K562 (cell line): ENCODE data around the gene MYCBP2. TPM values are rescaled to one million over a fixed set of nuclear protein-coding genes. Genes with fewer than 3 reads are reported as not detected.

ENCODE experiments used
- ATAC-seq: fragments of 200-7000 bp; cut with Tn5 transposase; 3 replicates; pipeline ENCODE4 v1.9.1; 2020; ENCODE audit warnings: moderate library complexity
- BruUV-seq: library from RNA; stranded (reverse); fragments of 400-500 nt; replicated peaks from 2 replicates; lab custom pipeline; 2021; lab: Mats Ljungman, UMichigan
- CTCF ChIA-PET: fragments of 300-600 bp; formaldehyde crosslinking; extraction: SDS; loops from one replicate; lab custom pipeline; 2021; ENCODE audit warnings: low intra/inter-chr PET ratio; lab: Yijun Ruan, JAX
- POLR2A ChIA-PET: fragments of 300-600, 350-650 bp; sonication (Branson Sonifier 250); formaldehyde crosslinking; extraction: SDS; loops from one replicate; lab custom pipeline; 2021; ENCODE audit warnings: antibody characterized with exemption, inconsistent platforms; lab: Yijun Ruan, JAX
- DNase-seq, 4 experiments: peaks; one replicate each; pipeline versions ENCODE4 v3.0.0 to v3.0.0-alpha.2; 2011 to 2018; ENCODE audit warnings: low spot score in 3 of 4, mixed read lengths in 3 of 4; ENCODE audit errors: extremely low read depth in 1 of 4
- FAIRE-seq: peaks from 2 replicates; lab custom pipeline; 2011; peaks lifted over from hg19 to GRCh38; lab: Jason Lieb, UNC
- H2AFZ ChIP-seq: 2 replicates; pipeline ENCODE4 v1.6.0; 2011; ENCODE audit warnings: low read depth, low read length, control low read depth, inconsistent platforms
- H3K27ac ChIP-seq: fragments of 200-600 bp; 3 replicates; pipeline ENCODE4 v1.8.0; 2011; ENCODE audit warnings: low read depth, mild to moderate bottlenecking, control low read depth, inconsistent platforms, low read length, moderate library complexity, mixed read lengths; ENCODE audit errors: extremely low read depth
- H3K27me3 ChIP-seq, 2 experiments: fragments of 300-600 bp in 1 of 2; 2 replicates in 1 of 2; 3 replicates in 1 of 2; pipeline versions ENCODE4 v1.6.0 to v1.8.0; 2011; ENCODE audit warnings: inconsistent platforms in 2 of 2, low read length in 2 of 2, mild to moderate bottlenecking in 1 of 2, mixed read lengths in 1 of 2, moderate library complexity in 1 of 2; ENCODE audit not compliant: control insufficient read depth in 2 of 2, insufficient read depth in 2 of 2
- H3K36me3 ChIP-seq: fragments of 300-600 bp; 3 replicates; pipeline ENCODE4 v1.8.0; 2011; ENCODE audit warnings: mild to moderate bottlenecking, low read length, inconsistent platforms; ENCODE audit not compliant: control insufficient read depth, insufficient read depth
- H3K4me1 ChIP-seq, 2 experiments: fragments of 200-600 bp in 1 of 2; replicated peaks in 1 of 2; 2 replicates in 1 of 2; 3 replicates in 1 of 2; pipeline versions ENCODE4 v1.5.1 to v1.8.0; 2011; ENCODE audit warnings: inconsistent platforms in 2 of 2, low read length in 2 of 2, mild to moderate bottlenecking in 1 of 2, mixed read lengths in 1 of 2, moderate library complexity in 1 of 2; ENCODE audit not compliant: control insufficient read depth in 2 of 2, insufficient read depth in 2 of 2
- H3K4me2 ChIP-seq: 2 replicates; pipeline ENCODE4 v1.6.1; 2011; ENCODE audit warnings: low read length, control low read depth, inconsistent platforms, mixed read lengths; ENCODE audit not compliant: insufficient read depth
- H3K4me3 ChIP-seq: fragments of 200-600 bp; sonication (generic), shearing (Covaris generic); 2 replicates; pipeline ENCODE4 v1.5.1; 2016; ENCODE audit warnings: control low read depth, inconsistent platforms
- H3K79me2 ChIP-seq: fragments of 200-600 bp; 3 replicates; pipeline ENCODE4 v1.8.0; 2011; ENCODE audit warnings: low read length, inconsistent platforms; ENCODE audit not compliant: control insufficient read depth, insufficient read depth
- H3K9ac ChIP-seq, 2 experiments: 2 replicates each; pipeline versions ENCODE4 v1.6.0 to v1.6.1; 2011; ENCODE audit warnings: low read depth in 2 of 2, low read length in 2 of 2, control low read depth in 1 of 2, inconsistent platforms in 1 of 2, mild to moderate bottlenecking in 1 of 2, mixed read lengths in 1 of 2; ENCODE audit not compliant: insufficient read depth in 1 of 2
- H3K9me1 ChIP-seq: one replicate; pipeline ENCODE4 v1.6.0; 2011; ENCODE audit warnings: inconsistent platforms, mild to moderate bottlenecking, low read length, moderate library complexity; ENCODE audit not compliant: control insufficient read depth, insufficient read depth
- H3K9me3 ChIP-seq: replicated peaks from 2 replicates; pipeline ENCODE4 v1.5.1; 2011; ENCODE audit warnings: low read depth, low read length, inconsistent platforms; ENCODE audit not compliant: control insufficient read depth, insufficient read depth
- H4K20me1 ChIP-seq: replicated peaks from 2 replicates; pipeline ENCODE4 v1.6.1; 2011; ENCODE audit warnings: low read length, inconsistent platforms, mixed read lengths; ENCODE audit not compliant: control insufficient read depth, insufficient read depth
- C11orf30 ChIP-seq: fragments of 450-650 bp; IDR thresholded peaks from 2 replicates; pipeline ENCODE4 v1.6.1; 2016; ENCODE audit warnings: low read depth, mild to moderate bottlenecking
- CREBBP ChIP-seq: IDR thresholded peaks from one replicate; pipeline ENCODE4 v1.6.1; 2012; ENCODE audit warnings: low read depth, mild to moderate bottlenecking, control low read depth, inconsistent platforms, low read length
- DPF2 ChIP-seq: fragments of 450-650 bp; IDR thresholded peaks from 2 replicates; pipeline ENCODE4 v1.6.1; 2016
- FOXJ2 ChIP-seq: fragments of 200-800 bp; sonication (Bioruptor generic); IDR thresholded peaks from 2 replicates; pipeline ENCODE4 v1.6.1; 2016; ENCODE audit warnings: missing genetic modification characterization, missing compliant biosample characterization
- PPARD ChIP-seq: fragments of 250-450 bp; sonication (Bioruptor Pico); IDR thresholded peaks from 2 replicates; pipeline ENCODE4 v1.8.0; 2022; ENCODE audit warnings: inconsistent platforms, mild to moderate bottlenecking, moderate library complexity
- SOX6 ChIP-seq: fragments of 450-650 bp; IDR thresholded peaks from 2 replicates; pipeline ENCODE4 v1.6.1; 2014; ENCODE audit warnings: mild to moderate bottlenecking
- TCF7L2 ChIP-seq: fragments of 150-350 bp; IDR thresholded peaks from 2 replicates; pipeline ENCODE4 v1.6.1; 2016; ENCODE audit warnings: low read depth, mild to moderate bottlenecking, low read length, moderate library complexity
- ZC3H8 ChIP-seq: fragments of 450-650 bp; IDR thresholded peaks from 2 replicates; pipeline ENCODE4 v1.6.1; 2017
- ZNF24 ChIP-seq: fragments of 450-650 bp; IDR thresholded peaks from 2 replicates; pipeline ENCODE4 v1.6.1; 2016
- ZNF263 ChIP-seq: sonication (generic); formaldehyde crosslinking; IDR thresholded peaks from 2 replicates; pipeline ENCODE4 v1.8.0; 2022; ENCODE audit warnings: mild to moderate bottlenecking, missing genetic modification reagents, borderline replicate concordance
- ZNF445 ChIP-seq: fragments of 250-450 bp; sonication (Bioruptor Pico); IDR thresholded peaks from 2 replicates; pipeline ENCODE4 v1.4.0; 2020; ENCODE audit warnings: low read depth, mild to moderate bottlenecking, moderate library complexity
- WGBS: fragments of 100-300 bp; shearing (Covaris generic); methylation state at CpG from one replicate; pipeline ENCODE4 v1.1.6; 2016; ENCODE audit warnings: low coverage, mixed read lengths; ENCODE audit not compliant: insufficient coverage; ENCODE audit errors: missing lambda C conversion rate; 5-methylcytosine and 5-hydroxymethylcytosine counted together
- in situ Hi-C: fragments of 300-500 bp; cut with MboI; formaldehyde crosslinking; loops from 4 replicates; pipeline ENCODE4 v1.15.0; 2018; ENCODE audit warnings: inconsistent platforms, mixed read lengths
- intact Hi-C: fragments of 100-400 bp; cut with micrococcal nuclease; formaldehyde crosslinking; loops from 2 replicates; pipeline ENCODE4 v1.14.2; 2022
- polyA plus RNA-seq, 8 experiments: library from polyadenylated mRNA; depleted of rRNA in 4 of 8; stranded (reverse) in 5 of 8; unstranded in 3 of 8; fragments of >200 nt; fragmentation: Nextera tagmentation in 2 of 8; fragmentation: Illumina TruSeq in 1 of 8; extraction: Ambion mirVana in 2 of 8; extraction: Trizol in 1 of 8; gene quantifications; 2 replicates each; pipeline versions ENCODE4 v1.2.1 to v1.2.3, GENCODE V29; 2011 to 2014; ENCODE audit warnings: inconsistent platforms in 1 of 8, missing spikeins in 1 of 8
- total RNA-seq, 7 experiments: library from RNA; depleted of rRNA in 6 of 7; stranded (reverse); fragments of >200 nt in 6 of 7; fragmentation: Illumina TruSeq in 2 of 7; extraction: Trizol in 2 of 7; gene quantifications; 2 replicates each; pipeline versions ENCODE4 v1.2.1 to v1.2.3, GENCODE V29; 2011 to 2021; ENCODE audit warnings: low replicate concordance in 1 of 7
- TF ChIP-seq, protein P1 (sequence below), 3 experiments: fragments of 200-800 bp in 1 of 3; fragments of 250-450 bp in 1 of 3; fragments of 450-650 bp in 1 of 3; sonication (Bioruptor Pico) in 1 of 3; sonication (Bioruptor generic) in 1 of 3; formaldehyde crosslinking in 1 of 3; IDR thresholded peaks; 2 replicates each; pipeline versions ENCODE4 v1.6.1 to v1.8.0; 2016 to 2022; ENCODE audit warnings: mild to moderate bottlenecking in 2 of 3, missing genetic modification characterization in 2 of 3, missing compliant biosample characterization in 1 of 3, moderate library complexity in 1 of 3
- TF ChIP-seq, protein P2 (sequence below): fragments of 250-450 bp; sonication (Bioruptor Pico); IDR thresholded peaks from 2 replicates; pipeline ENCODE4 v1.8.0; 2022; ENCODE audit warnings: inconsistent platforms
- TF ChIP-seq, protein P3 (sequence below): sonication (generic); formaldehyde crosslinking; IDR thresholded peaks from 2 replicates; pipeline ENCODE4 v1.8.0; 2022; ENCODE audit warnings: missing genetic modification reagents, mild to moderate bottlenecking, moderate library complexity, borderline replicate concordance

MYCBP2 gene
- total and polyA plus RNA-seq, 9 of the 15 experiments (the other 6 are each of a cell fraction or from before 2014, with no cell fraction given) = 13.2 to 47.2 (median 28.9) TPM

DNA sequence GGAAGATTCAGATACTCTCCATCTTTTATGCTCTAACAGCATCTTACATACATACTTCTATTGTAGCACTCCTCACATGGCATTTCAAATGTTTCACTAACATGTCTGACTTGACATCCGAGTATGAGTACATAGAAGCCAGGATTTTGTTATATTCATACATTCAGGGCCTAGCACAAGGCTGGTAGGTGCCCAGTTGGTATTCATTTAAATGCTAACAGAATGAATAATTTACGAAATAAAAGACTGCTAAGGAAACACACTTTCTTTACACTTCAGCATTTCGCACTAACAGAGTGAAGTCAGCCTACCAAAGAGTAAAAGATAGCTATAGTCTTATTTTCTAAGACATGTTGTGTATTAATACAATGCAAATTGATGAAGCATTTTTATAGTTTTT, 232.1 kb downstream of the MYCBP2 start:
- 92% methylated on average over 3 of the region's 3 CpGs for WGBS
- FAIRE-seq = no peak
- in situ Hi-C loops = no loop called here

More for the DNA sequence above, 232.1 kb downstream of the MYCBP2 start:
- Histone ChIP-seq H2AFZ (no peak overlapping the region), H4K20me1 (no peaks in the 10 kb centered on the region), H3K4me3 (no peak overlapping the region), H3K79me2 (no peaks in the 10 kb centered on the region), H3K9me3 (no peaks in the 10 kb centered on the region), H3K4me1 (no peaks in the 10 kb centered on the region), H3K27me3 (no peaks in the 10 kb centered on the region), H3K27ac (no peak overlapping the region), H3K4me2 (no peak overlapping the region), H3K9me1 (no peaks in the 10 kb centered on the region), H3K36me3 (peaks cover 24% of the 10 kb centered on the region; the same call in 2 of the 3 replicates), H3K9ac (no peak overlapping the region)
- DNase-seq (no peak), ATAC-seq (no peak)
- TF ChIP-seq C11orf30 = no peak
- no peak for TF ChIP-seq PPARD (CRISPR knock-in tag)
- TF ChIP-seq FOXJ2 = no peak
- TF ChIP-seq, protein P1, sequence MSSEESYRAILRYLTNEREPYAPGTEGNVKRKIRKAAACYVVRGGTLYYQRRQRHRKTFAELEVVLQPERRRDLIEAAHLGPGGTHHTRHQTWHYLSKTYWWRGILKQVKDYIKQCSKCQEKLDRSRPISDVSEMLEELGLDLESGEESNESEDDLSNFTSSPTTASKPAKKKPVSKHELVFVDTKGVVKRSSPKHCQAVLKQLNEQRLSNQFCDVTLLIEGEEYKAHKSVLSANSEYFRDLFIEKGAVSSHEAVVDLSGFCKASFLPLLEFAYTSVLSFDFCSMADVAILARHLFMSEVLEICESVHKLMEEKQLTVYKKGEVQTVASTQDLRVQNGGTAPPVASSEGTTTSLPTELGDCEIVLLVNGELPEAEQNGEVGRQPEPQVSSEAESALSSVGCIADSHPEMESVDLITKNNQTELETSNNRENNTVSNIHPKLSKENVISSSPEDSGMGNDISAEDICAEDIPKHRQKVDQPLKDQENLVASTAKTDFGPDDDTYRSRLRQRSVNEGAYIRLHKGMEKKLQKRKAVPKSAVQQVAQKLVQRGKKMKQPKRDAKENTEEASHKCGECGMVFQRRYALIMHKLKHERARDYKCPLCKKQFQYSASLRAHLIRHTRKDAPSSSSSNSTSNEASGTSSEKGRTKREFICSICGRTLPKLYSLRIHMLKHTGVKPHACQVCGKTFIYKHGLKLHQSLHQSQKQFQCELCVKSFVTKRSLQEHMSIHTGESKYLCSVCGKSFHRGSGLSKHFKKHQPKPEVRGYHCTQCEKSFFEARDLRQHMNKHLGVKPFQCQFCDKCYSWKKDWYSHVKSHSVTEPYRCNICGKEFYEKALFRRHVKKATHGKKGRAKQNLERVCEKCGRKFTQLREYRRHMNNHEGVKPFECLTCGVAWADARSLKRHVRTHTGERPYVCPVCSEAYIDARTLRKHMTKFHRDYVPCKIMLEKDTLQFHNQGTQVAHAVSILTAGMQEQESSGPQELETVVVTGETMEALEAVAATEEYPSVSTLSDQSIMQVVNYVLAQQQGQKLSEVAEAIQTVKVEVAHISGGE (CRISPR knock-in tag; IDR thresholded peaks at IDR 0.05) = no peak
- no peak for TF ChIP-seq DPF2
- no peak for TF ChIP-seq ZNF24
- no peak for TF ChIP-seq SOX6
- TF ChIP-seq, protein P2, sequence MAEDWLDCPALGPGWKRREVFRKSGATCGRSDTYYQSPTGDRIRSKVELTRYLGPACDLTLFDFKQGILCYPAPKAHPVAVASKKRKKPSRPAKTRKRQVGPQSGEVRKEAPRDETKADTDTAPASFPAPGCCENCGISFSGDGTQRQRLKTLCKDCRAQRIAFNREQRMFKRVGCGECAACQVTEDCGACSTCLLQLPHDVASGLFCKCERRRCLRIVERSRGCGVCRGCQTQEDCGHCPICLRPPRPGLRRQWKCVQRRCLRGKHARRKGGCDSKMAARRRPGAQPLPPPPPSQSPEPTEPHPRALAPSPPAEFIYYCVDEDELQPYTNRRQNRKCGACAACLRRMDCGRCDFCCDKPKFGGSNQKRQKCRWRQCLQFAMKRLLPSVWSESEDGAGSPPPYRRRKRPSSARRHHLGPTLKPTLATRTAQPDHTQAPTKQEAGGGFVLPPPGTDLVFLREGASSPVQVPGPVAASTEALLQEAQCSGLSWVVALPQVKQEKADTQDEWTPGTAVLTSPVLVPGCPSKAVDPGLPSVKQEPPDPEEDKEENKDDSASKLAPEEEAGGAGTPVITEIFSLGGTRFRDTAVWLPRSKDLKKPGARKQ (CRISPR knock-in tag) = no peak
- no peak for TF ChIP-seq ZC3H8
- TF ChIP-seq TCF7L2 = no peak
- TF ChIP-seq CREBBP = no peak
- no peak for TF ChIP-seq ZNF263
- TF ChIP-seq ZNF445 (CRISPR knock-in tag) = no peak
- TF ChIP-seq, protein P3, sequence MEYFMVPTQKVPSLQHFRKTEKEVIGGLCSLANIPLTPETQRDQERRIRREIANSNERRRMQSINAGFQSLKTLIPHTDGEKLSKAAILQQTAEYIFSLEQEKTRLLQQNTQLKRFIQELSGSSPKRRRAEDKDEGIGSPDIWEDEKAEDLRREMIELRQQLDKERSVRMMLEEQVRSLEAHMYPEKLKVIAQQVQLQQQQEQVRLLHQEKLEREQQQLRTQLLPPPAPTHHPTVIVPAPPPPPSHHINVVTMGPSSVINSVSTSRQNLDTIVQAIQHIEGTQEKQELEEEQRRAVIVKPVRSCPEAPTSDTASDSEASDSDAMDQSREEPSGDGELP (CRISPR knock-in tag) = no peak
- ChIA-PET POLR2A (no interaction called here), CTCF (no interaction called here)
- intact Hi-C loops = no loop called here
- no TSS peak for BruUV-seq
